NCI-H345 (cell line): ENCODE measurements around the gene PRKCSH.
"Not testable (repeated sequence)": the region's sequence is repeated elsewhere in the genome, so short reads cannot be mapped to it uniquely, and the experiment has no call there.

Source experiments
- DNase-seq: peaks from one replicate; lab custom pipeline; 2025; lab: John Stamatoyannopoulos, UW

The PRKCSH gene

GRCh38 chr19:11420429-11421370, 14.7 kb upstream of the PRKCSH start:
- peak; percentile 21 for DNase-seq

- peak; percentile 13 for DNase-seq
Measured at GRCh38 chr19:11421371-11422098, 13.9 kb upstream of the PRKCSH start.

GRCh38 chr19:11422163-11423065, 13.0 kb upstream of the PRKCSH start:
- no peak for DNase-seq

GRCh38 chr19:11423164-11423790, 12.2 kb upstream of the PRKCSH start:
- no peak for DNase-seq

- no peak for DNase-seq
Measured at GRCh38 chr19:11423791-11424181, 11.6 kb upstream of the PRKCSH start.

- DNase-seq: no peak
Measured at GRCh38 chr19:11425719-11426457, 9.5 kb upstream of the PRKCSH start.

GRCh38 chr19:11426656-11427055, 8.8 kb upstream of the PRKCSH start:
- DNase-seq: no peak

- DNase-seq: not testable (repeated sequence)
Measured at GRCh38 chr19:11433526-11433925, 1.9 kb upstream of the PRKCSH start.

- no peak for DNase-seq
Measured at GRCh38 chr19:11434703-11435056, 755 bp upstream of the PRKCSH start.

GRCh38 chr19:11435833-11436313, 438 bp downstream of the PRKCSH start:
- no peak for DNase-seq

- no peak for DNase-seq
Measured at GRCh38 chr19:11437955-11438354, 2.5 kb downstream of the PRKCSH start.

GRCh38 chr19:11444059-11444458, 8.6 kb downstream of the PRKCSH start:
- no peak for DNase-seq

- DNase-seq: no peak
Measured at GRCh38 chr19:11445141-11445540, 9.7 kb downstream of the PRKCSH start.

- no peak for DNase-seq
Measured at GRCh38 chr19:11446271-11446651, 10.8 kb downstream of the PRKCSH start.

- no peak for DNase-seq
Measured at GRCh38 chr19:11446652-11447301, 11.3 kb downstream of the PRKCSH start.

GRCh38 chr19:11447347-11448262, 12.2 kb downstream of the PRKCSH start:
- no peak for DNase-seq

- DNase-seq: no peak
Measured at GRCh38 chr19:11448410-11448809, 13.0 kb downstream of the PRKCSH start.

- DNase-seq: no peak
Measured at GRCh38 chr19:11448923-11449554, 13.6 kb downstream of the PRKCSH start.
